ENCODE data around the gene HIVEP3. TPM values are rescaled to one million over a fixed set of nuclear protein-coding genes. Genes with fewer than 3 reads are reported as not detected.

Gene HIVEP3
- total RNA-seq, 1 experiment from 2014 or later = 0.55 TPM

- TF ChIP-seq STAT6 (CRISPR knock-in tag; conservative IDR thresholded peaks at IDR 0.05; ENCODE audit: low read depth) = no peak
Measured at GRCh38 chr1:41714638-41715389, 203.9 kb downstream of the HIVEP3 start (continued).

DNA sequence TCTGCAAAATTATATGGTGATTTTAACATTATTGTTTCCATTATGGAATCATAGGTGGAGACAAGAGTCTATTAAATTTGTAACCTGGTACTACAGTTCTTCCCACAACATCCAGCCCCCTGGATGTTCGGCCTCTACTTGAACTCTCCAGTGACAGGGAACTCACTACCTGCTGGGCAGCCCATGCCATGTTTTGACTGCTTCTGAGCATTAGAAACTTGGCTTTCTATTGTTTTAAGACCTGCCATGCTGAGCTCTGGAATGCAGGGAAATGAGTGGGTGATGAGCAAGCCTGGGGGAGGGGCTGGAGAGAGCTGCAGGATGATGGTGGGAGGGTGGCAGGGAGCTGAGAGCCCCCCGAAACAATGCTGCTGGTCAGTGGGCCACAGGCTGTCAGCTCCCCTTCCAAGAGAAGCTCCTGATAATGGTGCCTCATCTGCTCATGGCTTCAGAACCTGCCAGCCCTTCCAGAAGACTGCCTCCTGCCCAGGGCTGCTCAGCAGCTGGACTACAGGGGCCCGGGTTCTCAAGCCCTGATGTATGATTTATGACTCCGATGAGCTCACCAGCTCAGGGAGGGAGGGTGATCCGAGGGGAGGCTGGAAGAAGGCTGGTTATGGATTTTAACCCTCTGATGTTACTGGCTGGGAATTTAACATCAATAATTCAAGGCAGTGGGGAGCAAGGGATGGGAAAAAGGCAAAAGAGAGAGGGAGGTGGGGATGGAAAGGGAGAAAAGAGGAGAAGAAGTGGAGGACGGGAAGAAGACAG, 205.0 kb downstream of the HIVEP3 start:
- Mint-ChIP-seq H3K27ac (no peak overlapping the region), H3K9me3 (no peaks in the 10 kb centered on the region), H3K36me3 (no peaks in the 10 kb centered on the region), H3K4me3 (no peak overlapping the region), H3K27me3 (ENCODE audit: low read depth) (no peaks in the 10 kb centered on the region), H3K4me1 (peaks cover 11% of the 10 kb centered on the region)
- TF ChIP-seq GTF2I (CRISPR knock-in tag; conservative IDR thresholded peaks at IDR 0.05) (peak; percentile 70; the same call in 1 of the 2 replicates), ZBTB21 (CRISPR knock-in tag; IDR thresholded peaks at IDR 0.05; ENCODE audit: borderline replicate concordance) (no peak)
- POLR2A ChIA-PET = no interaction called here
- CTCF ChIA-PET = interaction anchor here (0.7 to 1.6 kb wide), 5 partner anchors 13 to 198 kb away, joined by 3 to 5 read pairs (median 3); no protein-coding TSS in a partner anchor
- DNase-seq (ENCODE audit: low spot score) (no peak), ATAC-seq (no peak; the same call in none of the 2 replicates)

- TF ChIP-seq ETV6 (CRISPR knock-in tag; IDR thresholded peaks at IDR 0.05) = no peak
- TF ChIP-seq ELF4 (CRISPR knock-in tag; IDR thresholded peaks at IDR 0.05; ENCODE audit: low read depth) = no peak
- no peak for TF ChIP-seq NFATC4 (CRISPR knock-in tag; IDR thresholded peaks at IDR 0.05)
- no peak for TF ChIP-seq MYBL2 (CRISPR knock-in tag; IDR thresholded peaks at IDR 0.05)
- no peak for TF ChIP-seq IRF1 (CRISPR knock-in tag; IDR thresholded peaks at IDR 0.05)
- no peak for TF ChIP-seq ZNF512 (CRISPR knock-in tag; IDR thresholded peaks at IDR 0.05; ENCODE audit: borderline replicate concordance)
- TF ChIP-seq SOX15 (CRISPR knock-in tag; IDR thresholded peaks at IDR 0.05) = no peak
- TF ChIP-seq KAT7 (CRISPR knock-in tag; IDR thresholded peaks at IDR 0.05; ENCODE audit: borderline replicate concordance) = no peak
- no peak for TF ChIP-seq FOXK1 (CRISPR knock-in tag; IDR thresholded peaks at IDR 0.05)
- no peak for TF ChIP-seq SP1 (CRISPR knock-in tag; conservative IDR thresholded peaks at IDR 0.05)
- TF ChIP-seq GABPB1 (CRISPR knock-in tag; IDR thresholded peaks at IDR 0.05) = no peak
- no peak for TF ChIP-seq RORB (CRISPR knock-in tag; IDR thresholded peaks at IDR 0.05)
- no peak for TF ChIP-seq SMAD4 (CRISPR knock-in tag; IDR thresholded peaks at IDR 0.05)
- no peak for TF ChIP-seq ZNF219 (CRISPR knock-in tag; IDR thresholded peaks at IDR 0.05; ENCODE audit: borderline replicate concordance)
- TF ChIP-seq E2F1 (CRISPR knock-in tag; IDR thresholded peaks at IDR 0.05) = no peak
- ChIA-PET POLR2A (no interaction called here), CTCF (interaction anchor here (1.1 to 1.6 kb wide), 4 partner anchors 14 to 197 kb away, joined by 3 to 5 read pairs (median 3); no protein-coding TSS in a partner anchor)
- ATAC-seq = no peak
- H3K9me3 Mint-ChIP-seq = no peaks in the 10 kb centered on the region
- H3K27me3 Mint-ChIP-seq (ENCODE audit: low read depth) = no peaks in the 10 kb centered on the region
- H3K27ac Mint-ChIP-seq = no peak overlapping the region
- peaks cover 11% of the 10 kb centered on the region for H3K4me1 Mint-ChIP-seq
- H3K4me3 Mint-ChIP-seq = no peak overlapping the region
- no peak for DNase-seq (ENCODE audit: low spot score)
- H3K36me3 Mint-ChIP-seq = no peaks in the 10 kb centered on the region
Measured at GRCh38 chr1:41713141-41713540, 205.6 kb downstream of the HIVEP3 start.

All from WTC11 (cell line).